ENCODE results near the gene CCDC175.

Gene CCDC175

DNA sequence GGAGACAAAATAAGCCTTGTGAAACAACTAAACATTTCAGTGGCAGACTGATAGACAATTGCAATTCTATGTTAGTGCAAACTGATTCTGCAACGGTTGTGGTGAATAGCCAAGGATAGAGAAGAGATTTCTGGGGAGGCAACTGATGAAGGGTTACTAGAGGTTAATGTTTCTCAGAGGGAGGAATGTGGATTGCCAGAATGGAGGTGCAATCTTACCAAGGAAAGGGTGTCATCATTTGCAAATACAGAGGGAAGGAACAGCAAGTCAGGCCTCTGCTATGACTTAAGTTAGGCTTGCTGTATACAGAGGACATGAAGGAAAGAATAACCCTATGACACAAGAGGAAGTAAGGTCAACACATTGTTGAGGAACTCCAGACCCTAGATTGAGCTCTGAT lies 35.8 kb downstream of the CCDC175 start:
- DNase-seq (ENCODE audit: low read depth in 2 of 2, low spot score in 1 of 2), result no peak

DNA sequence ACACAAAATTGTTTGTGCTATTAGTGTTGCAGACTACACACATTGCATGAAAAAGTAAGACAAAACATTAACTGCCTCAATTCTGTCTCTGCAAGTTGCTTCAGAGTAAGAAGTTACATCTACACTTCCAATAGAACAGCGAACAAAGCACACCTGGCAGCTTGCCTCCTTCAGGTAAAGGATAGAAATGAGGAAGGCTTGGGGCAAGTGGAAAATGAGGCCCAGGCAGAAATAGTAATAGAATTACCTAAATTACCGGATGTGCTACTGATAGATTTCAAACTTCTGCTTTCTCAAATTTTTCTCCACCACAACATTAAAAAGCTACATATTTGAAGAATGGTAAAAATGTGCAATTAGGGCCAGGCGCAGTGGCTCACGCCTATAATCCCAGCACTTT lies 37.7 kb downstream of the CCDC175 start:
- DNase-seq (ENCODE audit: low read depth in 2 of 2, low spot score in 1 of 2), result no peak

DNA sequence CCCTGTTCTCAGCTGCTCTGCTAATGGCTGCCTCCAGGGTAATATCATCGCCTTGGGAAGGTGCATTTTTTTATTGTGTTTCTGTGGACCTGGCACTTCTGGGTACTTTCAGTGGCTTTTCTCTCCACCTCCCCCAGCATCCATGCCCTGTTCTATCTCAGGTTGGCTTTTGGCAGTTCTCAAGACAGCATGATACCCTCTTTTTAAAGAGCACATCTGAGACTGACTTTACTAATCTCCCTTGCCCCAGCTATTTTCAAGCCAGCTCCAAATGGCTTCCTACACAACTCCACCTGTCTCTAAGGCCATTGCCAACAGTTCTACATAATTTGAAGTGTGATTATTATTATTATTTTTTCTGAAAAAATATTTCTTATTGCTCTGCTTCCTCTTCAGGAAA lies 39.1 kb downstream of the CCDC175 start:
- no peak for DNase-seq (ENCODE audit: low read depth in 2 of 2, low spot score in 1 of 2)

GRCh38 chr14:59534361-59534987 lies 42.1 kb downstream of the CCDC175 start:
- no peak for DNase-seq (ENCODE audit: low read depth in 2 of 2, low spot score in 1 of 2)

- no peak for DNase-seq (ENCODE audit: low read depth in 2 of 2, low spot score in 1 of 2)
Observed at GRCh38 chr14:59532419-59532818, 44.2 kb downstream of the CCDC175 start.

DNA sequence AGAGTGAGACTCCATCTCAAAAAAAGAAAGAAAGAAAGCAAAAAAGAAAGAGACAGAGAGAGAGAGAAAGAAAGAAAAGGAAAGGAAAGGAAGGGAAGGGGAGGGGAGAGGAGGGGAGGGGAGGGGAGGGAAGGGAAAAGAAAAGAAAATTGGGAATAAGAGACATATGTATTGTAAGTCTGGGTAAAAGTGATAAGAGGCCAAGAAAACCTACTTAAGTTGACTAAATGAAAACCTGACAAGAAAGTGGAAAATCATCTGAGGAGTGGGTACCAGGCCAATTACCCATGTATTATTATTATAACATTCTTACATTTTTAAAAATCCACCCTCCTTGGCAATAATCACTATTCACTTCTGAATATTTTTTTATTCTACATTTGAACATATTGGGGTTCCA lies 46.3 kb downstream of the CCDC175 start:
- no peak for DNase-seq (ENCODE audit: low read depth in 2 of 2, low spot score in 1 of 2)

GRCh38 chr14:59529189-59529588 lies 47.4 kb downstream of the CCDC175 start:
- no peak for DNase-seq (ENCODE audit: low read depth in 2 of 2, low spot score in 1 of 2)

DNA sequence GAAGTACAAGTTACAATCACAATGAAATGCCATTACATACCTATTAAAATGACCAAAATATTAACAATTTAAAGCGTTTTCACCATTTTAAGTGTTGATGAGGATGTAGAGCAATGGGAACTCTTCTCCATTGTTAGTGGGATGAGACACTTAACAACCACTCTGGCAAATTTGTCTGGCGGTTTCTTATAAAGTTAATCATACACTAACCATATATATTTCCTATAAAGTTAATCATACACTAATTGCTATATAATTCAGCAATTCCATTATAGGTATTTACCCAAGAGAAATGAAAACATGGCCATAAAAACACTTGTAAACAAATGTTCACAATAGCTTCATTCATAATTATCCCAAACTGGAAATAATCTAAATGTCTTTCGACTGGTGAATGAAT lies 56.4 kb downstream of the CCDC175 start:
- DNase-seq (ENCODE audit: low read depth in 2 of 2, low spot score in 1 of 2), result no peak

DNA sequence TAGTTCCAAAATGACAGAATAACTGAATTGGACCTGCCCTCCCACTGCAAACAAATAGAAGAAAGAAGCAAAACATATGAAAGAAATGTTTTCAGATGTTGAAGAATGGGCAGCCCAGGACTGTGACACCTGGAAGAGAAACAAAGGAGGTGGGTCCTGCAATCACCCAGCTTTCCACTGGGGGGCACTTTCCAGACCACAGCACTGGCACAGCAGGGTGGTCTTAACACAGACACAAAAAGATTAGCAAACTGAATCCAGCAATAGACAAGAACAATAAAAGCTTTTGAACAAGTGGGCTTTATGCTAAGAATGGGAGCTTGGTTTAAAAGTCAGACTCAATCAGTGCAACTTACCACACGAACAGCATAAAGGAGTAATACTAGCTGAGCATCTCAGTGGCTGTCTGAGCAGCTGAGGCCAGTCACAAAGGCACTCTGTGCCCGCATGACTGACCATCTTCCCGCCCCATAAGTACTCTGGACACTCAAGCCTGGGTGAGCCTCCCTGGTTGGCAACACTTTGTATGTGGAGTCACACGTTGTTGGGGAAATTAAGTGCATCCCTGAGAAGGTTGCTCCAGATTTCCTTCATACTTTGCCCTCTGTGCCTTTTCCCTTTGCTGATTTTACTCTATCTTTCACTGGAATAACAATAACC lies 64.6 kb downstream of the CCDC175 start:
- no peak for DNase-seq (ENCODE audit: low read depth in 2 of 2, low spot score in 1 of 2)

GRCh38 chr14:59510966-59511365 lies 65.6 kb downstream of the CCDC175 start:
- no peak for DNase-seq (ENCODE audit: low read depth in 2 of 2, low spot score in 1 of 2)

- DNase-seq (ENCODE audit: low read depth in 2 of 2, low spot score in 1 of 2), result no peak
Observed at GRCh38 chr14:59510001-59510400, 66.6 kb downstream of the CCDC175 start.

DNA sequence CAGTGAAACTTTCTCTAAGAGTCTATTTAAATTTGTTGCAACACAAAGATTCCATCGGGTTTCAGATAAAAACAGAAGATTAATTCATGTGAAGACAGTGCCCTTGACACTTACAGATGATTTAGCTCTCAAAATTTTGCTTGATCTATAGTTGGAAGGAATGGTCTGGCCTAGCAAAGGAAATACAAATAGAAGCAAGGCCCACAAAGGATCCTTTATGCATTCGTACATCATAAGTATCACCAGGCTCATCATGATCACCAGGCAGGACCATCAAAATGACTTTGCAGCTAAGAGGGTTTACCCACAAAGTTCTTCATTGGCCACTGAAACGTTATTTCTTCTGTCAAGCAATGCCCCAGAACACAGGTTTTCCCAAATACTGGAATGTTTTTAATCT lies 67.5 kb downstream of the CCDC175 start:
- no peak for DNase-seq (ENCODE audit: low read depth in 2 of 2, low spot score in 1 of 2)

DNA sequence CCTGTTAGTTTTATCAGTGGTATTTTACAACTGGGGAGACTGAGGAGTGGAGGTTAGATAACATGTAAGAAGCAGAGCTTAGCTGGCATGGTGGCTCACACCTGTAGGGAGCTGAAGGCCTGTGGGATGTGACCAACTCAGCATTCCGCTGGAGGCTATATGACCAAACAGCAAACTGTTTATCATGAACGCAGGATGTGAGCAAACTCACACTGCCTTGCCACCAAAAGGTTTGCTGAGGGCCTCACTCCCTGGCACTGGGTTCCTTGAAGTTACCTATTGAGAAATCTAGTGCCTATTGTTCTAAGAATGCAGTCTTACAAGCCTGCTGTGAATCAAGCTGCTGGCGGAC lies 68.9 kb downstream of the CCDC175 start:
- no peak for DNase-seq (ENCODE audit: low read depth in 2 of 2, low spot score in 1 of 2)

- no peak for DNase-seq (ENCODE audit: low read depth in 2 of 2, low spot score in 1 of 2)
Observed at GRCh38 chr14:59507063-59507751, 69.4 kb downstream of the CCDC175 start.

- no peak for DNase-seq (ENCODE audit: low read depth in 2 of 2, low spot score in 1 of 2)
Observed at GRCh38 chr14:59503256-59503655, 73.4 kb downstream of the CCDC175 start.

- DNase-seq (ENCODE audit: low read depth in 2 of 2, low spot score in 1 of 2), result no peak
Observed at GRCh38 chr14:59500732-59501131, 75.9 kb downstream of the CCDC175 start.

DNA sequence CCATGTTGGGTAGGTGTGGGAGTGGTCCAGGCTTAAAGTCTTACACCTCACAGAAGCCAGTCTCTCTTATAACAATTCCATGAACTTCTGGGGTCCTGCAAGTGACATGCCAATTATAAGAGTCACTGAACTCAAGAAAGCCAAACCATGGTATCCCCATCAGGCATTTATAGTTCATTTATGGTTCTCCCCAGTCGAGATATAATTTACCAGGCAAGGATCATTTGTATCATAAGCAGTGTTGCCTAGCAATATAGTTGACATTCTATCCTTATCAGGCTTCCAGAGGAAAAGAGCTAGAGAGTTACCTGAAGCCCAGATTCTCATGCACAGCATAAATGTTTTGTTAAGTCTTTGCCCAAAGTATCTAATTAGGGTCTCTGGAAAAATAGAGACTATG lies 84.2 kb downstream of the CCDC175 start:
- DNase-seq (ENCODE audit: low read depth in 2 of 2, low spot score in 1 of 2), result no peak

- DNase-seq (ENCODE audit: low read depth in 2 of 2, low spot score in 1 of 2), result no peak
Observed at GRCh38 chr14:59490756-59491155, 85.9 kb downstream of the CCDC175 start.

- no peak for DNase-seq (ENCODE audit: low read depth in 2 of 2, low spot score in 1 of 2)
Observed at GRCh38 chr14:59484639-59485175, 91.9 kb downstream of the CCDC175 start.

GRCh38 chr14:59483819-59484638 lies 92.6 kb downstream of the CCDC175 start, which contains the start of the genes JKAMP and L3HYPDH:
Gene JKAMP, plus strand, starts transcription at chr14:59484517. Its CDS starts 73 bp downstream, at chr14:59484590.
Gene L3HYPDH, minus strand, starts transcription at chr14:59484408. Its CDS starts 92 bp downstream, at chr14:59484316.
- DNase-seq (ENCODE audit: low read depth in 2 of 2, low spot score in 1 of 2), result peak; percentile 96

DNA sequence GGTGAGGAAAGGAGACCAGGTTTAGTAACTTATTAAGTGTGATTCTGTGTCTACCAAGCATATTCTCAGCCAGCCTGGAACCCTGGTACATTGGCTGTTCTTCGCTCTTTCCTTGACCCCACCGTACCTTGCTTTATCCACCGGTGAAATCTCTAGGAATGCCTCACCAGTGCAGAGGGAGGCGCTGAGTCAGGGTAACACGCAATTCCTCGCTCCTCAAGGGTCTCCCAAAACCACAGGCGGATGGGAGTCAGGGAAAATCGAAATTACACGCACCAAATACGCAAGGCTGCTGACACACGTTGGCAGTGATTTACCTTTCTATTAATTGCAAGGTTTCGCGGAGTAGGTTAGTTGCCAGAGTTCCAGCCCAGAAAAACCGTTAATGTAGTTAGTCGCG lies 93.2 kb downstream of the CCDC175 start:
- no peak for DNase-seq (ENCODE audit: low read depth in 2 of 2, low spot score in 1 of 2)
